Lung (tissue), 12 donors: ENCODE results near the gene TTC23. TPM values are rescaled to one million over a fixed set of nuclear protein-coding genes. Genes with fewer than 3 reads are reported as not detected.

Experiments used
- ATAC-seq: fragments of 200-7000 bp; cut with Tn5 transposase; one replicate; pipeline ENCODE4 v1.9.1; 2020; ENCODE audit warnings: moderate number of reproducible peaks; ENCODE audit not compliant: insufficient read depth, low FRiP score
- DNase-seq, 3 donors: peaks; one replicate each; pipeline ENCODE4 v3.0.0-alpha.2; 2013 to 2017
- H3K27ac ChIP-seq, 2 donors: one replicate each; pipeline ENCODE4 v1.5.1; 2013; ENCODE audit warnings: mild to moderate bottlenecking in 2 of 2, moderate library complexity in 2 of 2, control low read depth in 1 of 2, inconsistent platforms in 1 of 2, low read depth in 1 of 2, low read length in 1 of 2
- H3K27me3 ChIP-seq, 3 donors: one replicate each; pipeline ENCODE4 v1.5.1; 2013; ENCODE audit warnings: low read length in 2 of 3; ENCODE audit not compliant: control insufficient read depth in 3 of 3, insufficient read depth in 3 of 3
- H3K36me3 ChIP-seq, 4 donors: one replicate each; pipeline ENCODE4 v1.5.1; 2013; ENCODE audit warnings: low read length in 4 of 4, mild to moderate bottlenecking in 1 of 4, moderate library complexity in 1 of 4; ENCODE audit not compliant: control insufficient read depth in 4 of 4, insufficient read depth in 4 of 4
- H3K4me1 ChIP-seq, 5 donors: one replicate each; pipeline ENCODE4 v1.5.1; 2013; ENCODE audit warnings: low read length in 5 of 5, mild to moderate bottlenecking in 2 of 5, moderate library complexity in 1 of 5; ENCODE audit not compliant: control insufficient read depth in 5 of 5, insufficient read depth in 5 of 5
- H3K4me3 ChIP-seq: one replicate; pipeline ENCODE4 v1.5.1; 2013; ENCODE audit warnings: mild to moderate bottlenecking, control low read depth, moderate library complexity
- H3K9ac ChIP-seq, 2 donors: one replicate each; pipeline ENCODE4 v1.5.1; 2013; ENCODE audit warnings: low read length in 2 of 2, control low read depth in 1 of 2; ENCODE audit not compliant: insufficient read depth in 1 of 2
- H3K9me3 ChIP-seq, 4 donors: one replicate each; pipeline ENCODE4 v1.5.1; 2013; ENCODE audit warnings: low read length in 3 of 4, mild to moderate bottlenecking in 1 of 4, moderate library complexity in 1 of 4; ENCODE audit not compliant: control insufficient read depth in 4 of 4, insufficient read depth in 3 of 4
- CTCF ChIP-seq: IDR thresholded peaks from 2 replicates; pipeline ENCODE4 v1.5.1; 2012; ENCODE audit warnings: mild to moderate bottlenecking; ENCODE audit errors: control extremely low read depth, extremely low read depth
- WGBS, 2 donors: extraction: QIAGEN DNeasy Blood & Tissue Kit; methylation state at CpG; one replicate each; pipeline ENCODE4 v1.1.7; 2013; 5-methylcytosine and 5-hydroxymethylcytosine counted together
- polyA plus RNA-seq, 2 donors: library from polyadenylated mRNA; stranded (reverse); fragments of 200-250 nt; gene quantifications; one replicate each; pipeline ENCODE4 v1.2.1, GENCODE V29; 2013
- total RNA-seq, 2 donors: library from RNA; depleted of rRNA in 1 of 2; stranded (reverse); fragments of >200 nt in 1 of 2; gene quantifications; one replicate each; pipeline ENCODE4 v1.2.1, GENCODE V29; 2014 to 2021
- donor health status: control.
- donor health status: control.
- donor health status: Bipolar disorder and iron deficiency.
- donor health status: healthy.
- donor health status: DM: yes; HTN: yes; CAD: no.

TTC23 gene
- total and polyA plus RNA-seq, 4 donors, result 6.2 to 48.5 (median 10.6) TPM

DNA sequence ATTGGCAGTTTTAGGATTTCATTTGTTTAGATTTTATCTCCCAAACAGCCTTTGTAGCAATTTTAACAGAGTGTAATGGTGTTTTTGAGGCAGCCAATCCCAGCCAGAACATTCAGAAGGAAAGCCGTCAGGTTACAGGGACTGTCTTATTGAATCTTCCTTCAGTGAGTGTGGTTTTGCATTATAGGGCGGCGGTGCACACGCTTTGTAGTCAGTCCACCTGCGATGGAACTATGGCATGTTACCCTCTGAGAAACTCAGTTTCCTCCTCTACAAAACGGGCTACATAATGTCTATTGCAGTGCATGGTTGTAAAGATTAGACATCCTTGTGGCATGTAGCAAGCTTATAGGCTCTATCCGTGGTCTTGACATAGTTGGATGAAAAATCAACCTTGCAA lies 2.9 kb upstream of the TTC23 start:
- Histone ChIP-seq H3K4me1 (peaks cover 2 to 27% (median 6%) of the 10 kb centered on the region in 5 donors), H3K9me3 (peaks cover 0 to 1% (median 0%) of the 10 kb centered on the region in 4 donors), H3K36me3 (peaks cover 0 to 2% (median 0%) of the 10 kb centered on the region in 4 donors), H3K9ac (peak overlapping the region in 1 of 2 donors; percentile 87), H3K27me3 (no peaks in the 10 kb centered on the region), H3K4me3 (no peak overlapping the region), H3K27ac (no peak overlapping the region)
- 79 to 80% methylated on average over 7 of the region's 7 CpGs for WGBS, 2 donors
- no peak for DNase-seq
- TF ChIP-seq CTCF, result no peak
- no peak for ATAC-seq

- H3K27ac ChIP-seq, result peak within 1 kb of the TSS; percentile 96 to 99
- H3K9ac ChIP-seq, result peak within 1 kb of the TSS; percentile 81 to 99
- H3K4me1 ChIP-seq, result peaks cover 2 to 27% (median 6%) of the 10 kb centered on the region in 5 donors
- no peak for TF ChIP-seq CTCF
- no peaks in the 10 kb centered on the region for H3K27me3 ChIP-seq
- DNase-seq, result peak; percentile 100
- H3K9me3 ChIP-seq, result peaks cover 0 to 1% (median 0%) of the 10 kb centered on the region in 4 donors
- ATAC-seq, result peak; percentile 95
- H3K4me3 ChIP-seq, result peak within 1 kb of the TSS; percentile 68
- peaks cover 0 to 2% (median 0%) of the 10 kb centered on the region in 4 donors for H3K36me3 ChIP-seq
- WGBS, 2 donors, result 1% methylated on average over 74 to 90 of the region's 90 CpGs
Observed at GRCh38 chr15:99250857-99251841, 1.8 kb upstream of the TTC23 start, which contains the start of gene LRRC28. TSS of gene LRRC28 (plus strand) at chr15:99251481. CDS start at chr15:99255958, 4,477 bp downstream.

DNA sequence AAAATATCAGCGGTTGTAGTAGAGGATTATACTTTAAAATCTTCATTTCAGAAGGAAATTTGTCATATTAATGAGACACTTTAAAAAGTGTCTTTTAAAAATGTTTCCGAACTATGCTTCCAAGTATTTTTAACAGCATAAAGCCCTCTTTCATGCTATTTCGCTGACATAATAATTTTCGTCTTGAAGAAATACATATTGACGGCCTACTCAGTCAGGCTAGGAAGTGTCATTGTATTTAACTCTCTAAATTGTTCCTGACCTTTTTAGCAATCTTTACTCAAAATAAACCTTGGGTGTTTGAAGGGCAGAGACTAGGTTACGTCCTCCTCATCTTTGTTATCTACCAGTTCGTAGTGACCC lies 1.1 kb upstream of the TTC23 start:
- Histone ChIP-seq H3K27me3 (no peaks in the 10 kb centered on the region), H3K36me3 (peaks cover 0 to 2% (median 0%) of the 10 kb centered on the region in 4 donors), H3K9ac (peak overlapping the region; percentile 81 to 99), H3K9me3 (peaks cover 0 to 1% (median 0%) of the 10 kb centered on the region in 4 donors), H3K4me3 (peak overlapping the region; percentile 68), H3K4me1 (peaks cover 2 to 27% (median 6%) of the 10 kb centered on the region in 5 donors), H3K27ac (peak overlapping the region; percentile 96 to 99)
- no peak for DNase-seq
- ATAC-seq, result no peak
- no peak for TF ChIP-seq CTCF
- WGBS, 2 donors, result 29 to 32% methylated on average over 7 of the region's 7 CpGs
